Measurements from ENCODE around the gene ADD2.
"Not testable (repeated sequence)": the region's sequence is repeated elsewhere in the genome, so short reads cannot be mapped to it uniquely, and the experiment has no call there.

The ADD2 gene

GRCh38 chr2:70670626-70671025 is 97.4 kb downstream of the ADD2 start:
- no peaks in the 10 kb centered on the region for H3K27me3 ChIP-seq (ENCODE audit: control insufficient read depth, insufficient read depth, low read length)
- no peaks in the 10 kb centered on the region for H3K4me1 ChIP-seq (ENCODE audit: control insufficient read depth, insufficient read depth, low read length)
- H3K4me3 ChIP-seq (ENCODE audit: low read depth, low read length) = no peak overlapping the region
- peaks cover 26% of the 10 kb centered on the region for H3K36me3 ChIP-seq (ENCODE audit: control insufficient read depth, insufficient read depth, low read length)
- no peak overlapping the region for H3K9ac ChIP-seq (ENCODE audit: low read depth, low read length)
- no peaks in the 10 kb centered on the region for H3K9me3 ChIP-seq (ENCODE audit: control insufficient read depth, insufficient read depth, low read length)

GRCh38 chr2:70670202-70670601 is 97.8 kb downstream of the ADD2 start:
- H3K4me3 ChIP-seq (ENCODE audit: low read depth, low read length) = no peak overlapping the region

GRCh38 chr2:70668911-70669310 is 99.1 kb downstream of the ADD2 start:
- H3K9me3 ChIP-seq (ENCODE audit: control insufficient read depth, insufficient read depth, low read length) = no peaks in the 10 kb centered on the region
- H3K4me1 ChIP-seq (ENCODE audit: control insufficient read depth, insufficient read depth, low read length) = no peaks in the 10 kb centered on the region
- H3K4me3 ChIP-seq (ENCODE audit: low read depth, low read length) = no peak overlapping the region
- H3K27me3 ChIP-seq (ENCODE audit: control insufficient read depth, insufficient read depth, low read length) = no peaks in the 10 kb centered on the region
- no peak overlapping the region for H3K9ac ChIP-seq (ENCODE audit: low read depth, low read length)
- peaks cover 15% of the 10 kb centered on the region for H3K36me3 ChIP-seq (ENCODE audit: control insufficient read depth, insufficient read depth, low read length)

More at GRCh38 chr2:70670202-70670601, 97.8 kb downstream of the ADD2 start:
- Histone ChIP-seq H3K4me1 (ENCODE audit: control insufficient read depth, insufficient read depth, low read length) (no peaks in the 10 kb centered on the region), H3K27me3 (ENCODE audit: control insufficient read depth, insufficient read depth, low read length) (no peaks in the 10 kb centered on the region), H3K36me3 (ENCODE audit: control insufficient read depth, insufficient read depth, low read length) (peaks cover 24% of the 10 kb centered on the region), H3K9ac (ENCODE audit: low read depth, low read length) (no peak overlapping the region), H3K9me3 (ENCODE audit: control insufficient read depth, insufficient read depth, low read length) (no peaks in the 10 kb centered on the region)

GRCh38 chr2:70668432-70668831 is 99.6 kb downstream of the ADD2 start:
- H3K36me3 ChIP-seq (ENCODE audit: control insufficient read depth, insufficient read depth, low read length) = peaks cover 16% of the 10 kb centered on the region
- no peak overlapping the region for H3K9ac ChIP-seq (ENCODE audit: low read depth, low read length)

GRCh38 chr2:70664525-70664924 is 103.5 kb downstream of the ADD2 start:
- Histone ChIP-seq H3K36me3 (ENCODE audit: control insufficient read depth, insufficient read depth, low read length) (peaks cover 12% of the 10 kb centered on the region), H3K4me3 (ENCODE audit: low read depth, low read length) (no peak overlapping the region), H3K27me3 (ENCODE audit: control insufficient read depth, insufficient read depth, low read length) (no peaks in the 10 kb centered on the region), H3K9me3 (ENCODE audit: control insufficient read depth, insufficient read depth, low read length) (no peaks in the 10 kb centered on the region), H3K9ac (ENCODE audit: low read depth, low read length) (no peak overlapping the region), H3K4me1 (ENCODE audit: control insufficient read depth, insufficient read depth, low read length) (no peaks in the 10 kb centered on the region)

More at GRCh38 chr2:70668432-70668831, 99.6 kb downstream of the ADD2 start:
- no peaks in the 10 kb centered on the region for H3K27me3 ChIP-seq (ENCODE audit: control insufficient read depth, insufficient read depth, low read length)
- H3K4me3 ChIP-seq (ENCODE audit: low read depth, low read length) = no peak overlapping the region
- H3K4me1 ChIP-seq (ENCODE audit: control insufficient read depth, insufficient read depth, low read length) = no peaks in the 10 kb centered on the region
- H3K9me3 ChIP-seq (ENCODE audit: control insufficient read depth, insufficient read depth, low read length) = no peaks in the 10 kb centered on the region

GRCh38 chr2:70663411-70663810 is 104.6 kb downstream of the ADD2 start:
- no peaks in the 10 kb centered on the region for H3K27me3 ChIP-seq (ENCODE audit: control insufficient read depth, insufficient read depth, low read length)
- no peak overlapping the region for H3K9ac ChIP-seq (ENCODE audit: low read depth, low read length)
- no peaks in the 10 kb centered on the region for H3K4me1 ChIP-seq (ENCODE audit: control insufficient read depth, insufficient read depth, low read length)
- H3K9me3 ChIP-seq (ENCODE audit: control insufficient read depth, insufficient read depth, low read length) = no peaks in the 10 kb centered on the region
- H3K36me3 ChIP-seq (ENCODE audit: control insufficient read depth, insufficient read depth, low read length) = peaks cover 12% of the 10 kb centered on the region
- no peak overlapping the region for H3K4me3 ChIP-seq (ENCODE audit: low read depth, low read length)

GRCh38 chr2:70659551-70659950 is 108.4 kb downstream of the ADD2 start:
- Histone ChIP-seq H3K27me3 (ENCODE audit: control insufficient read depth, insufficient read depth, low read length) (no peaks in the 10 kb centered on the region), H3K9me3 (ENCODE audit: control insufficient read depth, insufficient read depth, low read length) (no peaks in the 10 kb centered on the region), H3K36me3 (ENCODE audit: control insufficient read depth, insufficient read depth, low read length) (peaks cover 8% of the 10 kb centered on the region), H3K4me3 (ENCODE audit: low read depth, low read length) (no peak overlapping the region), H3K9ac (ENCODE audit: low read depth, low read length) (no peak overlapping the region), H3K4me1 (ENCODE audit: control insufficient read depth, insufficient read depth, low read length) (no peaks in the 10 kb centered on the region)

- Histone ChIP-seq H3K4me1 (ENCODE audit: control insufficient read depth, insufficient read depth, low read length) (no peaks in the 10 kb centered on the region), H3K9me3 (ENCODE audit: control insufficient read depth, insufficient read depth, low read length) (no peaks in the 10 kb centered on the region), H3K4me3 (ENCODE audit: low read depth, low read length) (no peak overlapping the region), H3K27me3 (ENCODE audit: control insufficient read depth, insufficient read depth, low read length) (no peaks in the 10 kb centered on the region), H3K9ac (ENCODE audit: low read depth, low read length) (no peak overlapping the region), H3K36me3 (ENCODE audit: control insufficient read depth, insufficient read depth, low read length) (peaks cover 8% of the 10 kb centered on the region)
These were observed 109.5 kb downstream of the ADD2 start for GRCh38 chr2:70658476-70658875.

- H3K4me1 ChIP-seq (ENCODE audit: control insufficient read depth, insufficient read depth, low read length) = no peaks in the 10 kb centered on the region
- H3K9ac ChIP-seq (ENCODE audit: low read depth, low read length) = no peak overlapping the region
- no peaks in the 10 kb centered on the region for H3K9me3 ChIP-seq (ENCODE audit: control insufficient read depth, insufficient read depth, low read length)
- no peaks in the 10 kb centered on the region for H3K36me3 ChIP-seq (ENCODE audit: control insufficient read depth, insufficient read depth, low read length)
- no peak overlapping the region for H3K4me3 ChIP-seq (ENCODE audit: low read depth, low read length)
- H3K27me3 ChIP-seq (ENCODE audit: control insufficient read depth, insufficient read depth, low read length) = no peaks in the 10 kb centered on the region
These were observed 110.8 kb downstream of the ADD2 start for GRCh38 chr2:70657246-70657645.

- Histone ChIP-seq H3K9ac (ENCODE audit: low read depth, low read length) (no peak overlapping the region), H3K9me3 (ENCODE audit: control insufficient read depth, insufficient read depth, low read length) (no peaks in the 10 kb centered on the region), H3K4me3 (ENCODE audit: low read depth, low read length) (no peak overlapping the region), H3K4me1 (ENCODE audit: control insufficient read depth, insufficient read depth, low read length) (no peaks in the 10 kb centered on the region), H3K27me3 (ENCODE audit: control insufficient read depth, insufficient read depth, low read length) (no peaks in the 10 kb centered on the region), H3K36me3 (ENCODE audit: control insufficient read depth, insufficient read depth, low read length) (no peaks in the 10 kb centered on the region)
These were observed 111.5 kb downstream of the ADD2 start for GRCh38 chr2:70656421-70657010.

GRCh38 chr2:70655786-70656185 is 112.2 kb downstream of the ADD2 start:
- no peak overlapping the region for H3K4me3 ChIP-seq (ENCODE audit: low read depth, low read length)

GRCh38 chr2:70655211-70655610 is 112.8 kb downstream of the ADD2 start:
- not testable (repeated sequence) for H3K36me3 ChIP-seq (ENCODE audit: control insufficient read depth, insufficient read depth, low read length); H3K9ac ChIP-seq (ENCODE audit: low read depth, low read length); H3K9me3 ChIP-seq (ENCODE audit: control insufficient read depth, insufficient read depth, low read length); H3K4me1 ChIP-seq (ENCODE audit: control insufficient read depth, insufficient read depth, low read length); H3K4me3 ChIP-seq (ENCODE audit: low read depth, low read length); H3K27me3 ChIP-seq (ENCODE audit: control insufficient read depth, insufficient read depth, low read length)

More at GRCh38 chr2:70655786-70656185, 112.2 kb downstream of the ADD2 start:
- Histone ChIP-seq H3K9ac (ENCODE audit: low read depth, low read length) (no peak overlapping the region), H3K36me3 (ENCODE audit: control insufficient read depth, insufficient read depth, low read length) (no peaks in the 10 kb centered on the region), H3K27me3 (ENCODE audit: control insufficient read depth, insufficient read depth, low read length) (no peaks in the 10 kb centered on the region), H3K4me1 (ENCODE audit: control insufficient read depth, insufficient read depth, low read length) (no peaks in the 10 kb centered on the region), H3K9me3 (ENCODE audit: control insufficient read depth, insufficient read depth, low read length) (no peaks in the 10 kb centered on the region)

All from iPS-15b (cell line).